HL-60 (cell line): ENCODE measurements around the gene AEN.
"Not testable (repeated sequence)": the region's sequence is repeated elsewhere in the genome, so short reads cannot be mapped to it uniquely, and the experiment has no call there.

Experiments
- DNase-seq, 2 experiments: peaks; one replicate each; pipeline ENCODE4 v3.0.0-alpha.2; 2010 to 2020; ENCODE audit warnings: low read depth in 1 of 2, low spot score in 1 of 2
- H3K27ac ChIP-seq: fragments of 250-450 bp; sonication (Bioruptor Pico); replicated peaks from 2 replicates; pipeline ENCODE4 v1.5.1; 2020; ENCODE audit warnings: mild to moderate bottlenecking, moderate library complexity
- H3K27me3 ChIP-seq: fragments of 250-450 bp; sonication (Bioruptor Pico); 2 replicates; pipeline ENCODE4 v1.5.1; 2021; ENCODE audit warnings: mild to moderate bottlenecking, moderate library complexity; ENCODE audit not compliant: insufficient read depth, poor library complexity, severe bottlenecking
- H3K4me3 ChIP-seq: replicated peaks from 2 replicates; pipeline ENCODE4 v1.5.1; 2011; ENCODE audit warnings: mild to moderate bottlenecking, control low read depth, low read length; ENCODE audit not compliant: insufficient read depth
- CTCF ChIP-seq: IDR thresholded peaks from one replicate; pipeline ENCODE4 v1.5.1; 2011; ENCODE audit warnings: low read length, control low read depth, inconsistent platforms; ENCODE audit not compliant: insufficient read depth
- GABPA ChIP-seq: IDR thresholded peaks from 2 replicates; pipeline ENCODE4 v1.6.1; 2012; ENCODE audit warnings: low read depth
- POLR2AphosphoS5 ChIP-seq: IDR thresholded peaks from 2 replicates; pipeline ENCODE4 v1.6.1; 2012; ENCODE audit warnings: low read depth
- REST ChIP-seq: IDR thresholded peaks from 2 replicates; pipeline ENCODE4 v1.6.1; 2012; ENCODE audit warnings: low read depth; ENCODE audit not compliant: insufficient replicate concordance
- SPI1 ChIP-seq: IDR thresholded peaks from 2 replicates; pipeline ENCODE4 v1.6.1; 2012; ENCODE audit warnings: low read depth, mild to moderate bottlenecking, borderline replicate concordance

Gene AEN

GRCh38 chr15:88638626-88639372 is 17.7 kb downstream of the AEN start, which contains the start of gene ISG20:
ISG20 (plus strand) TSS chr15:88639016; CDS start chr15:88639367, 351 bp downstream.
- DNase-seq, result peak; percentile 85 to 87
- H3K27ac ChIP-seq, result peak within 1 kb of the TSS; percentile 17
- TF ChIP-seq CTCF, result no peak
- TF ChIP-seq GABPA, result no peak
- no peak for TF ChIP-seq REST
- TF ChIP-seq POLR2AphosphoS5, result peak; percentile 57
- no peaks in the 10 kb centered on the region for H3K27me3 ChIP-seq
- peak within 1 kb of the TSS; percentile 54 for H3K4me3 ChIP-seq

- TF ChIP-seq CTCF (no peak), SPI1 (0 out of 2 replicates have a peak, but pooled peaks have one; percentile 0)
- peak overlapping the region; percentile 75 for H3K27ac ChIP-seq
- no peak for DNase-seq
- no peak overlapping the region for H3K4me3 ChIP-seq
- no peaks in the 10 kb centered on the region for H3K27me3 ChIP-seq
Observed at GRCh38 chr15:88641959-88642452, 20.9 kb downstream of the AEN start.

- H3K27me3 ChIP-seq, DNase-seq, H3K27ac ChIP-seq, H3K4me3 ChIP-seq: not testable (repeated sequence)
Observed at GRCh38 chr15:88642514-88642913, 21.4 kb downstream of the AEN start.

- DNase-seq, result no peak
- Histone ChIP-seq H3K4me3 (no peak overlapping the region), H3K27me3 (no peaks in the 10 kb centered on the region), H3K27ac (no peak overlapping the region)
- TF ChIP-seq CTCF, result no peak
- no peak for TF ChIP-seq POLR2AphosphoS5
- no peak for TF ChIP-seq SPI1
Observed at GRCh38 chr15:88644741-88645140, 23.6 kb downstream of the AEN start.
